WTC11 (cell line): ENCODE measurements around the gene MGAT3.

Experiments used
- EMX1 ChIP-seq: fragments of 250-450 bp; sonication (Bioruptor Pico); IDR thresholded peaks from 2 replicates; pipeline ENCODE4 v1.8.0; 2021; ENCODE audit warnings: mild to moderate bottlenecking
- IRF1 ChIP-seq: sonication (generic); formaldehyde crosslinking; IDR thresholded peaks from 2 replicates; pipeline ENCODE4 v1.8.0; 2023; ENCODE audit warnings: missing genetic modification reagents
- SMAD4 ChIP-seq: sonication (generic); formaldehyde crosslinking; IDR thresholded peaks from 2 replicates; pipeline ENCODE4 v1.8.0; 2022; ENCODE audit warnings: mild to moderate bottlenecking, missing genetic modification reagents

- TF ChIP-seq SMAD4 (CRISPR knock-in tag) (no peak), EMX1 (CRISPR knock-in tag) (no peak), IRF1 (CRISPR knock-in tag) (no peak)
Measured at GRCh38 chr22:39452740-39453040, 4.1 kb upstream of the MGAT3 start.
